GM21526 (cell line): Measurements from ENCODE around the gene ACYP1.
"Not testable (repeated sequence)": the region's sequence is repeated elsewhere in the genome, so short reads cannot be mapped to it uniquely, and the experiment has no call there.

ENCODE experiments used
- ATAC-seq: cut with Tn5 transposase; IDR thresholded peaks from one replicate; pipeline ENCODE4 v1.9.1; 2021; ENCODE audit warnings: moderate library complexity; ENCODE audit not compliant: unreplicated experiment, low FRiP score

Gene ACYP1

DNA sequence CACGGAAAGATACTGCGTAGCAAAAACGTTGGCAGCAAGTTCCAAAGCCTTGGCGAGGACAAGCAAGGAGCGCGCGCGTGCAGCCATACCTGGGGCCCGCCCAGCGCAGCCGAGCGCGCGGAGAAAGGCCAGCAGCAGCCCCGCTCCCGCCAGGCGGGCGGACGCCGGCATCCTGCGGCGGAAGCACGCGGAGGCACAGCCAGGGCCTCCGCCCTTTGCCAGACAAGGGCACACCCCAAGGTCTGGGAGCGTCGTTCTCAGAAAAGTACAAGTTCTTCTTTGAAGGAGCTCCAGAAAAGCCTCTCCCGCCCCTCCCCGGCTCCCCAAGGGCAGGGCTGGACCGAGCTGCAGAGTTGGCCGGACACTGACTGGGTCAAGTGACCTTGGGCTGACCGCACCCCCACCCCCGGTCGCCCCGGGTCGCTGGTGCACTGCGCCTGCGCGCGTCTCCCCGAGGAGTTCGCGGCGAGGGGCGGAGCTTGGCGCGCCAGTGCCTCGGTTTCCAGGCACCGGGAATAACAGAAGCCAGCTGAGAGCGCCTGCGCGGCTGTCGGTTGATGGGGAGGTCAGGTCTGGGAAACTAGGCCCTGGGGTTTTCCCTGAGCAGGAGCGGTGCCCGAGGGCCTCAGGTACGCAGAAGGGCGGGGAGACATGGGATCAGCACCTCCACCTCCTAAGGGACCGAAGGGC lies 5.4 kb upstream of the ACYP1 start, which contains the start of gene ZC2HC1C:
Gene ZC2HC1C, plus strand, starts transcription at position 521 of the 690 bp plus-strand sequence. CDS start 933 bp downstream, outside the sequence.
- ATAC-seq = peak; percentile 51

DNA sequence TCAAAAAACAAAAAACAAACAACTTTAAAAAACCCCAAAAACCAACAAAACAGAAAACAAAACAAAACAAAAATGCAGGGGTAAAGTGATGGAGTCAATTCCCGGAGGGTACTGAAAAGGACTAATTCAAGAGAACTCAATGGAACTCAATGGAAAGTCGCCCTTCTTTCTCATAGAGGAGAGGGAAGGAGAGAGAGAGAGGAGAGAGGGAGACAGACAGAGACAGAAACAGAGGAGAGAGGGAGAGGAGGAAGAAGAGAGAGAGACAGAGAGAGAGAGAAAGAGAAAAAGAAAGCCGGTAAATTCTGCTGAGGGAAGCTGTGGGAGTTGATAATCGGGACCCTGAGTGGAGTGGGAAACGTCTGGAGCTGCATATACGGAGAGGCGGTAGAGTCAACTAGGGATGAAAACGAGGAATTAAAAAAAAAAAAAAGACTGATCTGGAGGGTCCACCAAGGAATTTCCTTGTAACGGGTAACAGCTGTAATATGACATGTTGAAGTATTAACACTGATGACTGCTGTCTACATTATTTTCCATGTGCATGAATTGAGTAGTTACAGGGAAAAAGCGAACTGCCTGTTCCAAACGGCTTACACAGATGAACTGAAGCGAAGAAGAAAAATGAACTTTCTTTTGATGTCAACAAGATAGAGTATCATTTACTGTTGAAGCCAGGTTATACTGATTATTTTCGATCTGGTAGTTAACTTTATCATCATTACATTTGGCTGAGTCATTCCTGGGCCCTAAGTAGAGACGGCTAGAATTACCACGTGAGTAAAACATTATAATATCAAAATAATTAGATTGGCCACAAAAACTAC lies 4.7 kb upstream of the ACYP1 start:
- ATAC-seq = no peak

DNA sequence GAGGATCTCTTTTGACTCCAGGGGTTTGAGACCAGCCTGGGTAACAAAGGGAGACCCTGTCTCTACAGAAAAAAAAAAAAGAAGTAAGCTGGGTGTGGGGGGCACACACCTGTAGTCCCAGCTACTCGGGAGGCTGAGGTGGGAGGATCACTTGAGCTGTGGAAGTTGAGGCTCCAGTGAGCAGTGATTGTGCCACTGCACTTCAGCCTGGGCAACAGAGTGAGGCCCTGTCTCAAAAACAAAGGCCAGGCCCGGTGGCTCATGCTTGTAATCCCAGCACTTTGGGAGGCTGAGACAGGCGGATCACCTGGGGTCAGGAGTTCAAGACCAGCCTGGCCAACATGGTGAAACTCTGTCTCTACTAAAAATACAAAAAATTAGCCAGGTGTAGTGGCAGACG lies 3.9 kb upstream of the ACYP1 start:
- not testable (repeated sequence) for ATAC-seq

DNA sequence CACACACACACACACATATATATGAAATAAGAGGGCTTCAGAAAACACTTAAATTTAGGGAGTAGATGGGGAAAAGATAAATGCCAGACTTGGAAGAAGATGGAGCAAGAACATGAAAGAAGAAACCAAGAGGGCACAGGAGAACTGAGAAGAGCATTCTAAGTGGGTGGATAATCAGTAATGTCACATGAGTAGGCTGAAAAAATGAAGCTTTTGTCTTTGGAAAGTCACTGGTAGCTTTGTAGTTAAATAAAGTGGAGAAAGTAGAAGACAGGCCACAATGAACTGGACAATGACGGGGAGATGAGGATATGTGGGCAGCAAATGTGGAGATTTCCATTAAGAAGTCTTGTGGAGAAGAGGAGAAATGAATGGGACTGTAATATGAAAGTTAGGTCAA lies 3.4 kb upstream of the ACYP1 start:
- no peak for ATAC-seq

DNA sequence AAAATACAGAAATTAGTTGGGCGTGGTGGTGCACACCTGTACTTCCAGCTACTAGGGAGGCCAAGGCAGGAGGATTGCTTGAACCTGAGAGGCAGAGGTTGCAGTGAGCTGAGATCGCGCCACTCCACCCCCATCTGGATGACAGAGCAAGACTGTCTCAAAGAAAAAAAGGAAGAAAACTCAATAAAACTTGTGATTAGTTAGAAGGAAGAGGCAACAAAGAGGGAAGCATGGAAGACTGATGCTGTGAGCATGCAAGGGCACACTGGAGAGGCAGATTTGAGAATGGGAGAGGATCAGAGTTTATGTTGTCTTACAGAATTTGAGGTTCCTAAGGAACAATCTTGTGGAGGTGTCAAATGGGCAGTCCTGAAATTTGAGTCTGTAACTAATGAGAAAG lies 2.9 kb upstream of the ACYP1 start:
- ATAC-seq = no peak

DNA sequence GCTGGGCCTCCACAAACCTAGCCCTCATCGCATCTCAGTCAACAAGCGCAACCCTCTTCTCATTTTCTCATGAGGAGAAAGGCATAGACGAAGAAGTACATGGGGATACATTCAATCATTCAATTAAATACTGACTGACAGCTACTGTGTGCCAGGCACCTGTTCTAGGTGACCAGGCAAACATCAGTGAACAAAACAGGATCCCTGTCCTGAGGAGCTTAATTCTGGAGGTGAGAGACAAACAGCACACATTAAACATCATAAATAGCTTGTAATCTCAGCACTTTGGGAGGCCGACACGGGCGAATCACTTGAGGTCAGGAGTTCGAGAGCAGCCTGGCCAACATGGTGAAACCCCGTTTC lies 362 bp upstream of the ACYP1 start:
- no peak for ATAC-seq

DNA sequence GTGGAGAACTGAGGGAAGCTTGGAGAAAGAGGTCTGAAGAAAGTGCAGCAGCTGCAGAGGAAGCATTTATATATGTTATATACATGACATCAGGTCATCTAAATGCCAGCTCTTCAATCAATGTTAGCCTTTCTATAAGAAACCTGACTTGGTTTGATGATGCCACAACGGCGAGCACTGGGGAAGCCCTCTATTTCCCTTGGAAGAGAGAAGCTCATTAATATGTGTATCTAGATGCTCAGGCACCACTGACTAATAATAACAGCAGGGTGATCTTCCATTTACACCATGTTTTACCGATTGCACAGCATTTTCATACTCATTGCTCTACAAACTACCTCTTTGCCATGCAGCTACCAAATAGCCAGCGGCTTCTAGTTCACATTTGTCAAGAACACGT lies 811 bp downstream of the ACYP1 start:
- no peak for ATAC-seq

DNA sequence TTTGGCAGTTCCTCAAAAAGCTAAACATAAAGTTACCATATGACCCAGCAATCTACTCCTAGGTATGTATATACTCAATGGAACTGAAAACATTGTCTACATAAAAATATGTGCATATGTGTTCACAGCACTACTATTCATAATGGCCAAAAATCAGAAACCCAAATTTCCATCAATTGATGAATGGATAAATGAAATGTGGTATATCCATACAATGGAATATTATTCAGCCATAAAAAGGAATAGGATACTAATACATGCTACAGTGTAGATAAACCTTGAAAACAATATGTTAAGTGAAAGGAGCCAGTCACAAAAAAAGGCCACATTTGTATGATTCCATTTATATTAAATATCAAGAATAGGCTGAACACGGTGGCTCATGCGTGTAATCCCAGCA lies 3.4 kb downstream of the ACYP1 start:
- no peak for ATAC-seq

DNA sequence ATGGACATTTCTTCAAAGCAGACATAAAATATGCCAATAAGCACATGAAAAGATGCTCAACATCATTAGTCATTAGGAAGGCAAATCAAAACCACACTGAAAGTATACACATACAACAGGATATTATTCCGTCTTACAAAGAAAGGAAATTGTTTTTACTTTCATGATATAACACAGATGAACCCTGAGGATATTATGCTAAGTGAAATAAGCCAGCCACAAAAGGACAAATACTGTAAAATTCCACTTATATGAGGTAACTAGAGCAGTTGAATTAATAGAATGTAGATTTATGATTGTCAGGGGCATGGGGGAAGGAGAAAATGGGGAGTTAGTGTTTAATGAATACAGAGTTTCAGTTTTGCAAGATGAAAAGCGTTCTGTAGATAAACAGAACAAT lies 4.2 kb downstream of the ACYP1 start:
- ATAC-seq = no peak

DNA sequence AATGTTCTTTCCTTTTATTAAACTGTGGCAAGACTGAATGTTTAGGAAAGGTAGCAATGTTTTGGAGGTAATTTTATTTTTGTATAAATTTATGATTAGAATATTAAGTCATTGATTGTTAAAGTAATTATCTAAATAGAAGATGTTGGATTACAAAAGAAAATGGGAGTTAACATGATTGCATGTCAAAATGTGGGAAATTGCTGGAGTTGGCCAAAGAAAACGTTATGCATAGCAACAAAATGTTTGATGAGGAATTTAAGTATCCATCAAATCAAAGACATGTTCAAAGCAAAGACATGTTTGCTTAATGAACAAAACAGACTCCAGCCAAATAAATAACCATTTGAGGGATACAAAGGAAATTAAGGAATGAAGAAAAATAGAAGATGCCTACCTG lies 9.4 kb downstream of the ACYP1 start:
- ATAC-seq = no peak

DNA sequence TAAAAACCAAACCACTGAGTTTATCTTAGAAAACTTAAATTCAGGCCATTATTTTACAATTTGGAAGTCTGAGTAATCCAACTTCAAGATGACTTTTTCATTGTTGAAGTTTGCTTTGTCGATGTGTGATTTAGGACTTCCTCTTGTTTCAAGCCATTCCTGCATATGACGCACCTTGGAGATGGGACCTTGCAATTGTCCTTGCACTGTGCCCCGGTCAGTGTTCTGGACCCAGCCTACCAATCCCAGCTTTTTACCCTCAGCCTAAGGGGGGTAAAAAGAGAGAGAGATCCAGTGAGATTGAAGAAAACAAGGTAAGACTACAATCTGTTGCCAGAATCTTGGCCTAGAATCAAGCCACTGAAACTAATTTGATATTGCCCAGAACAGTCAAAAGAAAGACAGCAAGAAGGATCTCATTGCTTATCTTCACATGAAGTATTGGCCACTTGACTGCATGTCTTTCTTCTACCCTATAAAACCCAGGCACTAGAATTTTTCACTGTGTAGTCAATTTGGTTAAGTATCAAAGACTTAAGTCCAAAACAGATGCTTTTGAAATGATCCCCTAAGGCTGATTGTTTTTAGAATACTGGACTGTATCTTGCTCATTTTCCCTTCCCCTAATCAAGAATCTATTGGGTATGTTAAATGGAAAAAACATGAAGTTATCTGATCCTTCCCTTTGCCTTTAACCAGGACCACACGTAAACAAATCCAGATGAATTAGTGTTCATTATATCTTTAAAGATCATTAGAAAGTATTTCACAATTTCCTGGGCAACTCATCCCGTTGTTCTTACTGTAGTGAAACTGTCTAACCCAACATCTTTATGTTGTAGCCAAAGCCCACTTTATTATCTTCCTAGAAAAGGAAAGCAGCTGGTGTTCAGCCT lies 10.2 kb downstream of the ACYP1 start:
- no peak for ATAC-seq

DNA sequence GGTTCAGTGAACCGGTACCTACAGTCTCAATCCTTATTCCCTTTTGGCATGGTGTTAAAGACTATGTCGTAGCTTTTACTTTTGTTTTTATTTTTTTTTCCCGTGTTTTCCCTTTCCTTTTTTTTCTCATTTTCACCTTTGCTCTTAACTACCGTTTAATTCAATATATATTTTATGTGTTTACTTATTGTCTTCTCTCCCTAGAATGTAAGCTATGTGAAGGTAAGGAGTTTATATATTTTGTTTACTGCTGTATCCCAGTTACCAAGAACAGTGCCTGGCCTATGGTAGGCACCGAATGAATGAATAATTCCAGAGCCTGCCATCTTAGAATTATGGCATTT lies 12.3 kb downstream of the ACYP1 start:
- ATAC-seq = no peak

DNA sequence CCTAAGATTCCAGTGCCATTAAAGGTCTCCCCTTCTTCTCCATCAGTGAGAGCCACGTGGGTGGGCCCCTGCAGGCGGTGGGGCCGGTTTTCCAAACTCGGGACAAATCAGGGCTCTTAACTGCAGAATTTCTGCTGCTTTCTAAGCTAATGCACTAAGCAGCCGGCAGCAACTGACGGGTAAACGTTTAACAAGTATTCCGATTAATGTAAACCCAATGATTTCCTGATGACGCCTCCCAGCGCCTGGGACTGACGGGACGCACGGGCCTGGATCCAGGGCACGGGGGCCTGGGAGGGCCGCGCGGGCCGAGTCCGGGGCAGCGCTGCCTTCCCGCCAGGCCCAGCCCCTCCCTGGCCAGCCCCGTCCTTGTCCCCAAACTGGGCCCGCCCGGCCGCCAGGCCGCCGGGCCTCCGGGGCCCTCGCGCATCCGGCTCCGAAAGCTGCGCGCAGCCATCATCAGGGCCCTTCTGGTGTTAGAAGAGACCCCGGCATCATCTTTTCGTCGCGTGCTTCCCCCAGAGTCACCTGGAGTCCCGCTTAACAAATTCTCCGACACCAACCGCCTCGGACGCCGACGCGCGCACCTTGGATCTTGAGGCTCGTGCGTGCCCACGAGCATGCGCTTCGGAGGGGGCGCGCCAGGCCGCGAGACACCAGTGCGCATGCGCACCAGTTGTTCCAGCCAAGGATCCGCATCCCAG lies 12.8 kb downstream of the ACYP1 start, which contains the start of gene MLH3:
Gene MLH3, minus strand, starts transcription at position 616 of the 704 bp plus-strand sequence. CDS start 1,812 bp downstream, outside the sequence.
- ATAC-seq = peak; percentile 56

DNA sequence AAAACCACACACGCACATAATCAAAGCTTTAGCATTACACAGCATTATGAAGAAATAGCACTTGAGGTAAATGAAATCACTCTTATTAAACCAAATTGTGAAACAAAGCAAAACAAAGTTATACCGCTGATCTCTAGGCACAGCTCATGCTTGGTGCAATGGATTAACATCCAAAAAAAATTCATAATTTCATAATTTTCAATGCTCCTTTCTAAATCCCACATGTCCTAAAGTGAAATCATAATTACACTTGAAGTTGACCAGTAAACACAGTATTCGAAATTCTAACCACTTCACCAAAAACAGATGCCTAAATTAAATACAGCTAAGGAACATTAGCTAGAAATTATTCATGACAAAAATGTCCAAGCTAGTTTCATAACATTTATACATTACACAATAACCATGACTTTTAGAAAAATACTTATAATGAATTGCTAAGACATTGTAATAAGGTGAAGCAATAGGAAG lies 14.1 kb downstream of the ACYP1 start:
- ATAC-seq = no peak

DNA sequence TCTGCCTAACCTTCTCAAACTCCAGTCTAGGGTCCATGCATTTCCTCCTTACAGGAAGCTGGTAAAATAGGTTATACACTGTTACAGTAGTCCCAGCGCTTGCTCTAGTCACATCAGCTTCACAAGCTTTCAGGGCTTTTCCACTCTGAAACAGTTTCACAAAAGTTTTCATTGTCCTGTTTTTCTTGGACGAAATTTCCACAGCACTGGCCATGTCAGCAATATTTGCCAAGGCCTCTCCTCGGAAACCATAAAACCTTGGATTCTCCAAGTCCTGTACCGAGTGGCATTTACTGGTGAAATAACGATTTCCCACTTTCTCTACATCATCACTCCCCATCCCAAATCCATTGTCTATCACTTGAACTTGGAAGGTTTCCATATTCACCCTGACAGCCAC lies 14.7 kb downstream of the ACYP1 start:
- ATAC-seq = no peak

DNA sequence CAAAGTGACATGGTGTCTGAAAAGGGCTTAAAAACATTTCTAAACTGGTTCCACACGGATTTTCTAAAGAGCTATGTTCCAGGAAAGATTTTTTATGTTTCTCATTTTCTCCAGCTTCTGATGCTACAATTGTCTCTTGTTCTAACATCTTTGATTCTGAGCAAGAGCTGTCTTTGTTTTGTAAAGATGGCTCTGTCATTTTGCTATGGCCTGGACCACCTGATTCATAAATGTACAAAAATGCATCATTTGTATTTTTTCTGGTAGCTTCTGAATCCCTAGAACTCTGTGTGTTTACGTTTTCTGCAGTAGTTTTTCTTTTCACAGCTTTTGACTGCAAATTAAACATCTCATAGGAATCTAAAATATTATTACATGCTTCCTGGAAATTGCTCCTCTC lies 15.7 kb downstream of the ACYP1 start:
- no peak for ATAC-seq

DNA sequence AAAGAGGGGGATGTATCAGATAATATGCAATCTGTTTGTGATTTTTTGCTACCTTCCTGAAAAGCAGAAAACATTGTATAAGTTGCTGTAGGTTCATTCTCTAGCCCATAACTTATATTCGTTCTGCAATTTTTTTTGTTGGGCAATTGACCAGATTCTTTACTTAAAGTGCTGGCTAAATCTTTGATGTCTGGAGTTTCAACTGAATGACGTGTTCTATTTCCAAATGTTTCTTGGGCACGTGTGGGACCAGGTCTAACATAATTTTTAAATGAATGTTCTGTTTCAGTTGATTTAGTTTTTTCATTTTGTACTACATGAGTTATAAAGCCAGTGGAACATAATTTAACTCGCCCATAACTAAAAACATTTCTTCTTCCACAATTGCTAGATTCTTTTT lies 16.3 kb downstream of the ACYP1 start:
- no peak for ATAC-seq

DNA sequence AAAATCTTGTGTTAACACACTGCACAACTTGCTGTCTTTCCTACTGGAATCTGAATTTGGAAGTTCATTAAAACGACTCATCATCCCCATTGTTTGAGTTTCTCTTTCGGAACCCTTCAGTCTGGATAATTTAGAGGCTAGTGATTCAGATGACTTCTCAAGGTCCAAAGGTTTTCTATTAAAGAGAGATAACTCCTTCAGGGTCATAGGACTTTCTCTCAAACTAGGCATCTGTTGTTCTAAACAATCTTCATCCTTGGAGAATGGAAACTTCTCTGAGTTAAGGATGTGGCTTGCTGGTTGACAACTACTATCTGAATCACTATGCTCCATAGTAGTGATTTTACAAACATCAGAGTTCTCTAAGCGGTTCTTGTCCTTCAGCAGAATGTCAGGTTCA lies 16.9 kb downstream of the ACYP1 start:
- ATAC-seq = no peak

DNA sequence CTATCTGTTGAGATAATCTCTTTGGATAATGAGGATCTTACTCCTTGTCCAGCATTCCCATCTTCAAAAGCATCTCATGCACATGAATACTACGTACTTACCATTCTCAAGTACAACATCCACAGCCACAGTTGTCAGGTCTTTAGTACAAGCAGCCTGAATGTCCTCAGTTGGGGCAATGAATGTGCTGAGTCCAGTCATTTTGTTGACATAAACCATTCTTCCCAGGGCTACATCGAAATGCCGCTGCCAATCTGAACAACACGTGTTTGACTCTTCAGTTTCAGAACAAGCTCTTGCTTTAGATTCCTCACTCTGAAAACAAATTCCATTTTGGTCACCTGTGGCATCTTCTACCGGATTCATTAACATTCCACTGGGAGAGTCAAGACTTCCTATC lies 17.5 kb downstream of the ACYP1 start:
- no peak for ATAC-seq

DNA sequence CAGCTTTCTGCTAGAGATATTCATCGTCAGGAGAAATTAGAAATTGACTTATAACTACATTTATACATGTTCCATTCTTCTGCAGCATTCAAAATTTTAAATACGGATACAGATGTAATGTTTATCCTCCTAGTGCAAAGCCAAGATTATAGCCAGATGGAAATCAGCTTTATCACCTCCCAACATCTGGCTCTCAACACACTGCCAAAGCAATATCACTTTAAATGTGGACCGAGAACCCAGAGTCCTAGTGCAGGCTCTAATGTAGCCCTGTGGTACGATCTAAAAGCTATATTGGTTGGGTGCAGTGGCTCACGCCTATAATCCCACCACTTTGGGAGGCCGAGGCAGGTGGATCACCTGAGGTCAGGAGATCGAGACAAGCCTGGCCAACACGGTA lies 19.1 kb downstream of the ACYP1 start:
- no peak for ATAC-seq
